Memory B cell (primary cell): ENCODE measurements around the gene ABLIM3.
"Not testable (repeated sequence)": the region's sequence is repeated elsewhere in the genome, so short reads cannot be mapped to it uniquely, and the experiment has no call there.

Experiments used
- ATAC-seq: fragments of 150-1000 bp; cut with Tn5 transposase; 2 replicates; pipeline ENCODE4 v1.10.0; 2021; ENCODE audit warnings: low read depth, mild to moderate bottlenecking, moderate library complexity
- DNase-seq, 2 donors: peaks; one replicate each; pipeline ENCODE4 v3.0.0; 2022; ENCODE audit warnings: low spot score in 2 of 2
- H3K27ac Mint-ChIP-seq: one replicate; pipeline ENCODE4 v1.8.0; 2022; ENCODE audit warnings: mild to moderate bottlenecking, moderate library complexity, mixed read lengths
- H3K27me3 Mint-ChIP-seq: one replicate; pipeline ENCODE4 v1.8.0; 2022; ENCODE audit warnings: mixed read lengths
- H3K36me3 Mint-ChIP-seq: one replicate; pipeline ENCODE4 v1.8.0; 2022; ENCODE audit warnings: mild to moderate bottlenecking, mixed read lengths
- H3K4me1 Mint-ChIP-seq: one replicate; pipeline ENCODE4 v1.8.0; 2022; ENCODE audit warnings: mixed read lengths
- H3K4me3 Mint-ChIP-seq: one replicate; pipeline ENCODE4 v1.8.0; 2022; ENCODE audit warnings: mild to moderate bottlenecking, moderate library complexity, mixed read lengths
- H3K9me3 Mint-ChIP-seq: one replicate; pipeline ENCODE4 v1.8.0; 2022; ENCODE audit warnings: mixed read lengths

The ABLIM3 gene

GRCh38 chr5:149265597-149265996, 124.3 kb downstream of the ABLIM3 start:
- Mint-ChIP-seq H3K9me3 (peaks cover 6% of the 10 kb centered on the region), H3K27me3 (peaks cover 4% of the 10 kb centered on the region), H3K4me1 (peaks cover 7% of the 10 kb centered on the region), H3K4me3 (no peak overlapping the region), H3K36me3 (peaks cover 5% of the 10 kb centered on the region), H3K27ac (no peak overlapping the region)
- no peak for DNase-seq
- no peak for ATAC-seq

- peaks cover 6% of the 10 kb centered on the region for H3K9me3 Mint-ChIP-seq
These were observed 126.1 kb downstream of the ABLIM3 start for GRCh38 chr5:149267241-149267973.

GRCh38 chr5:149268928-149269557, 127.8 kb downstream of the ABLIM3 start:
- peaks cover 12% of the 10 kb centered on the region for H3K4me1 Mint-ChIP-seq
- H3K9me3 Mint-ChIP-seq: peaks cover 6% of the 10 kb centered on the region
- ATAC-seq: peak; percentile 40

More at GRCh38 chr5:149267241-149267973, 126.1 kb downstream of the ABLIM3 start:
- peaks cover 5% of the 10 kb centered on the region for H3K36me3 Mint-ChIP-seq
- DNase-seq (no peak), ATAC-seq (no peak)
- H3K4me3 Mint-ChIP-seq: no peak overlapping the region
- peaks cover 14% of the 10 kb centered on the region for H3K27me3 Mint-ChIP-seq
- H3K27ac Mint-ChIP-seq: no peak overlapping the region
- H3K4me1 Mint-ChIP-seq: peaks cover 12% of the 10 kb centered on the region

GRCh38 chr5:149271195-149271715, 130.0 kb downstream of the ABLIM3 start:
- ATAC-seq: no peak
- peaks cover 6% of the 10 kb centered on the region for H3K9me3 Mint-ChIP-seq

More at GRCh38 chr5:149268928-149269557, 127.8 kb downstream of the ABLIM3 start:
- Mint-ChIP-seq H3K27me3 (peaks cover 25% of the 10 kb centered on the region), H3K36me3 (peaks cover 5% of the 10 kb centered on the region), H3K27ac (no peak overlapping the region), H3K4me3 (no peak overlapping the region)
- peak in 1 of 2 donors; percentile 13 for DNase-seq

GRCh38 chr5:149271716-149272563, 130.6 kb downstream of the ABLIM3 start, which contains the start of gene AFAP1L1:
AFAP1L1 (plus strand) TSS chr5:149271859; CDS start chr5:149271969, 110 bp downstream.
- Mint-ChIP-seq H3K36me3 (peaks cover 5% of the 10 kb centered on the region), H3K4me3 (peak within 1 kb of the TSS; percentile 75), H3K27me3 (peaks cover 26% of the 10 kb centered on the region), H3K9me3 (peaks cover 6% of the 10 kb centered on the region), H3K27ac (no peak within 1 kb of the TSS), H3K4me1 (peaks cover 5% of the 10 kb centered on the region)
- DNase-seq (peak in 1 of 2 donors; percentile 15), ATAC-seq (peak; percentile 42)

More at GRCh38 chr5:149271195-149271715, 130.0 kb downstream of the ABLIM3 start:
- H3K4me3 Mint-ChIP-seq: peak overlapping the region; percentile 71
- no peak for DNase-seq
- H3K4me1 Mint-ChIP-seq: peaks cover 5% of the 10 kb centered on the region
- H3K27ac Mint-ChIP-seq: no peak overlapping the region
- H3K27me3 Mint-ChIP-seq: peaks cover 26% of the 10 kb centered on the region
- H3K36me3 Mint-ChIP-seq: peaks cover 5% of the 10 kb centered on the region

- not testable (repeated sequence) for DNase-seq, H3K36me3 Mint-ChIP-seq, H3K4me3 Mint-ChIP-seq, ATAC-seq, H3K4me1 Mint-ChIP-seq, H3K27ac Mint-ChIP-seq, H3K9me3 Mint-ChIP-seq
- H3K27me3 Mint-ChIP-seq: peaks cover 29% of the 10 kb centered on the region
These were observed 131.5 kb downstream of the ABLIM3 start for GRCh38 chr5:149272781-149273180.

- no peak overlapping the region for H3K27ac Mint-ChIP-seq
- peaks cover 32% of the 10 kb centered on the region for H3K27me3 Mint-ChIP-seq
- H3K4me1 Mint-ChIP-seq: peaks cover 5% of the 10 kb centered on the region
- H3K36me3 Mint-ChIP-seq: peaks cover 5% of the 10 kb centered on the region
- peaks cover 5% of the 10 kb centered on the region for H3K9me3 Mint-ChIP-seq
- ATAC-seq (no peak), DNase-seq (no peak)
- no peak overlapping the region for H3K4me3 Mint-ChIP-seq
These were observed 131.9 kb downstream of the ABLIM3 start for GRCh38 chr5:149273237-149273636.

GRCh38 chr5:149273950-149274349, 132.7 kb downstream of the ABLIM3 start:
- H3K4me1 Mint-ChIP-seq: peaks cover 5% of the 10 kb centered on the region
- DNase-seq (no peak), ATAC-seq (no peak)
- peaks cover 2% of the 10 kb centered on the region for H3K36me3 Mint-ChIP-seq
- no peak overlapping the region for H3K4me3 Mint-ChIP-seq
- peaks cover 2% of the 10 kb centered on the region for H3K9me3 Mint-ChIP-seq
- peaks cover 33% of the 10 kb centered on the region for H3K27me3 Mint-ChIP-seq
- no peak overlapping the region for H3K27ac Mint-ChIP-seq

GRCh38 chr5:149274939-149275338, 133.6 kb downstream of the ABLIM3 start:
- H3K36me3 Mint-ChIP-seq: no peaks in the 10 kb centered on the region
- no peak for ATAC-seq
- peaks cover 5% of the 10 kb centered on the region for H3K4me1 Mint-ChIP-seq
- H3K27me3 Mint-ChIP-seq: peaks cover 38% of the 10 kb centered on the region
- H3K9me3 Mint-ChIP-seq: no peaks in the 10 kb centered on the region
- H3K4me3 Mint-ChIP-seq: no peak overlapping the region
- no peak overlapping the region for H3K27ac Mint-ChIP-seq
- no peak for DNase-seq

- no peak for DNase-seq
- Mint-ChIP-seq H3K27me3 (peaks cover 31% of the 10 kb centered on the region), H3K4me3 (no peak overlapping the region), H3K27ac (no peak overlapping the region), H3K9me3 (no peaks in the 10 kb centered on the region), H3K36me3 (no peaks in the 10 kb centered on the region), H3K4me1 (no peaks in the 10 kb centered on the region)
- ATAC-seq: no peak
These were observed 136.5 kb downstream of the ABLIM3 start for GRCh38 chr5:149277801-149278200.

- H3K27me3 Mint-ChIP-seq: peaks cover 24% of the 10 kb centered on the region
- no peak overlapping the region for H3K4me3 Mint-ChIP-seq
- no peak overlapping the region for H3K27ac Mint-ChIP-seq
- H3K9me3 Mint-ChIP-seq: no peaks in the 10 kb centered on the region
- no peaks in the 10 kb centered on the region for H3K4me1 Mint-ChIP-seq
- DNase-seq (no peak), ATAC-seq (no peak)
- H3K36me3 Mint-ChIP-seq: no peaks in the 10 kb centered on the region
These were observed 137.3 kb downstream of the ABLIM3 start for GRCh38 chr5:149278451-149279210.

GRCh38 chr5:149279661-149280060, 138.4 kb downstream of the ABLIM3 start:
- Mint-ChIP-seq H3K27me3 (peaks cover 22% of the 10 kb centered on the region), H3K27ac (no peak overlapping the region), H3K36me3 (no peaks in the 10 kb centered on the region), H3K4me3 (no peak overlapping the region), H3K4me1 (peaks cover 2% of the 10 kb centered on the region), H3K9me3 (no peaks in the 10 kb centered on the region)
- DNase-seq: no peak
- ATAC-seq: no peak

- H3K27ac Mint-ChIP-seq: no peak overlapping the region
- no peak for ATAC-seq
- no peaks in the 10 kb centered on the region for H3K36me3 Mint-ChIP-seq
- DNase-seq: no peak
- no peak overlapping the region for H3K4me3 Mint-ChIP-seq
- H3K4me1 Mint-ChIP-seq: peaks cover 2% of the 10 kb centered on the region
- peaks cover 22% of the 10 kb centered on the region for H3K27me3 Mint-ChIP-seq
- H3K9me3 Mint-ChIP-seq: no peaks in the 10 kb centered on the region
These were observed 138.8 kb downstream of the ABLIM3 start for GRCh38 chr5:149280124-149280523.
